ENCODE results near the gene XAGE3.
"Not testable (repeated sequence)": the region's sequence is repeated elsewhere in the genome, so short reads cannot be mapped to it uniquely, and the experiment has no call there.

GRCh38 chrX:52843619-52844018 is 24.3 kb downstream of the XAGE3 start:
- not testable (repeated sequence) for TF ChIP-seq EP300, CTCF, POLR2A, POLR2AphosphoS5 (IDR thresholded peaks at IDR 0.05)

All from gastroesophageal sphincter (tissue), 3 donors.